Suprapubic skin (tissue), 4 donors: ENCODE results near the gene CRYGS.

Experiments
- POLR2A ChIP-seq, 2 donors: fragments of 450-650 bp; IDR thresholded peaks; one replicate each; pipeline ENCODE4 v1.6.1; 2017; ENCODE audit warnings: antibody characterized with exemption in 2 of 2, mild to moderate bottlenecking in 2 of 2, moderate library complexity in 2 of 2
- POLR2AphosphoS5 ChIP-seq, 3 donors: sonication (generic); formaldehyde crosslinking; IDR thresholded peaks; one replicate each; pipeline ENCODE4 v1.6.1; 2017; ENCODE audit warnings: antibody characterized with exemption in 3 of 3
- TF ChIP-seq, protein P1 (sequence below), 2 donors: fragments of 200-600 bp in 1 of 2; fragments of 450-650 bp in 1 of 2; sonication (generic) in 1 of 2; IDR thresholded peaks; one replicate each; pipeline ENCODE4 v1.5.1; 2016 to 2019; ENCODE audit warnings: antibody characterized with exemption in 2 of 2, mild to moderate bottlenecking in 1 of 2, moderate library complexity in 1 of 2

DNA sequence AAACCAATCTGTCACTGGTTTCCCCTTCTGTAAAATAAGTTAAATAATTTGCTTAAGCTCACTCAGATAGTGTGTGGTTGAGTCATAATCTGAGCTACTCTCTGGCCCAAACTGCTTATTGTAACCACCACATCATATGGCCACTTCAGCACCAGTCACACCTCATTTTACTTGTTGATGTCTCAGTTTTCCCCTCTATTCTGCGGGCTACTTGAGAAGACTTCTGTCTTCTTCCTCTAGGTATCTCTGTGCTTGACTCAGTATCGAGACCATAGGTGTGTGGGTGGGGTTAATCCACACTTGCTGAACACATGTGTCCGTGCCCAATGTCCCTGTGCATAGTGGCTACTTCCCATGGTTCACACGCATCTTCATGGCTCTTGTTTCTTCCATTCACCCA is 32.9 kb downstream of the CRYGS start:
- TF ChIP-seq, protein P1, sequence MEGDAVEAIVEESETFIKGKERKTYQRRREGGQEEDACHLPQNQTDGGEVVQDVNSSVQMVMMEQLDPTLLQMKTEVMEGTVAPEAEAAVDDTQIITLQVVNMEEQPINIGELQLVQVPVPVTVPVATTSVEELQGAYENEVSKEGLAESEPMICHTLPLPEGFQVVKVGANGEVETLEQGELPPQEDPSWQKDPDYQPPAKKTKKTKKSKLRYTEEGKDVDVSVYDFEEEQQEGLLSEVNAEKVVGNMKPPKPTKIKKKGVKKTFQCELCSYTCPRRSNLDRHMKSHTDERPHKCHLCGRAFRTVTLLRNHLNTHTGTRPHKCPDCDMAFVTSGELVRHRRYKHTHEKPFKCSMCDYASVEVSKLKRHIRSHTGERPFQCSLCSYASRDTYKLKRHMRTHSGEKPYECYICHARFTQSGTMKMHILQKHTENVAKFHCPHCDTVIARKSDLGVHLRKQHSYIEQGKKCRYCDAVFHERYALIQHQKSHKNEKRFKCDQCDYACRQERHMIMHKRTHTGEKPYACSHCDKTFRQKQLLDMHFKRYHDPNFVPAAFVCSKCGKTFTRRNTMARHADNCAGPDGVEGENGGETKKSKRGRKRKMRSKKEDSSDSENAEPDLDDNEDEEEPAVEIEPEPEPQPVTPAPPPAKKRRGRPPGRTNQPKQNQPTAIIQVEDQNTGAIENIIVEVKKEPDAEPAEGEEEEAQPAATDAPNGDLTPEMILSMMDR (IDR thresholded peaks at IDR 0.05), result no peak
- TF ChIP-seq POLR2A (IDR thresholded peaks at IDR 0.05), result no peak
- no peak for TF ChIP-seq POLR2AphosphoS5 (IDR thresholded peaks at IDR 0.05)
